ENCODE data around the gene PSTPIP1. TPM values are rescaled to one million over a fixed set of nuclear protein-coding genes. Genes with fewer than 3 reads are reported as not detected.

PSTPIP1 gene
- total and polyA plus RNA-seq, 2 experiments from 2014 or later, result 0.80 to 3.7 TPM

GRCh38 chr15:77069521-77070121 is 74.7 kb downstream of the PSTPIP1 start:
- H3K27ac Mint-ChIP-seq, result no peak overlapping the region
- Histone ChIP-seq H3K27me3 (ENCODE audit: insufficient read depth) (peaks cover 11% of the 10 kb centered on the region), H3K9me2 (ENCODE audit: insufficient read depth) (no peaks in the 10 kb centered on the region), H3F3A (replicated peaks; ENCODE audit: low read depth) (no peaks in the 10 kb centered on the region), H3K4me3 (peak overlapping the region; percentile 90), H3K4me2 (peak overlapping the region; percentile 99), H3K27ac (ENCODE audit: low read depth) (no peak overlapping the region), H4K20me1 (replicated peaks; ENCODE audit: insufficient read depth) (peaks cover 20% of the 10 kb centered on the region), H3K79me2 (replicated peaks; ENCODE audit: insufficient read depth) (peaks cover 56% of the 10 kb centered on the region), H3K4me1 (ENCODE audit: insufficient read depth) (peaks cover 11% of the 10 kb centered on the region), H2AFZ (no peak overlapping the region), H3K36me3 (ENCODE audit: insufficient read depth) (no peaks in the 10 kb centered on the region)
- H3K36me3 Mint-ChIP-seq (ENCODE audit: low read depth), result no peaks in the 10 kb centered on the region
- peak; percentile 20 for DNase-seq (ENCODE audit: low spot score)
- TF ChIP-seq ETS1 (IDR thresholded peaks at IDR 0.05), result no peak
- no peak for TF ChIP-seq CTCF (conservative IDR thresholded peaks at IDR 0.05; ENCODE audit: low read depth in 2 of 2)
- TF ChIP-seq EZH2 (IDR thresholded peaks at IDR 0.05; ENCODE audit: low read depth, unreplicated experiment), result no peak
- no peak for TF ChIP-seq EZH2phosphoT487 (IDR thresholded peaks at IDR 0.05; ENCODE audit: unreplicated experiment)
- TF ChIP-seq JUNB (IDR thresholded peaks at IDR 0.05; ENCODE audit: unreplicated experiment), result no peak
- no peak for TF ChIP-seq ZNF331 (CRISPR knock-in tag; IDR thresholded peaks at IDR 0.05; ENCODE audit: low read depth)
- TF ChIP-seq REST (IDR thresholded peaks at IDR 0.05; ENCODE audit: unreplicated experiment), result no peak
- no peak for TF ChIP-seq CREB1 (CRISPR knock-in tag; IDR thresholded peaks at IDR 0.05; ENCODE audit: low read depth)
- TF ChIP-seq POLR2AphosphoS5 (IDR thresholded peaks at IDR 0.05; ENCODE audit: low read depth), result no peak
- TF ChIP-seq STAT1 (IDR thresholded peaks at IDR 0.05; ENCODE audit: unreplicated experiment), result no peak
- TF ChIP-seq ZNF462 (CRISPR knock-in tag; IDR thresholded peaks at IDR 0.05), result no peak
- no peak for TF ChIP-seq NANOG (IDR thresholded peaks at IDR 0.05; ENCODE audit: borderline replicate concordance)
- peaks cover 18% of the 10 kb centered on the region for H3K4me1 Mint-ChIP-seq
- H3K4me3 Mint-ChIP-seq, result peak overlapping the region; percentile 83
- H3K27me3 Mint-ChIP-seq (ENCODE audit: insufficient read depth, low read depth, poor library complexity), result peaks cover 5% of the 10 kb centered on the region
- ATAC-seq, result no peak
- H3K9me3 Mint-ChIP-seq, result no peaks in the 10 kb centered on the region
